ENCODE results near the gene TMPRSS9. TPM values are rescaled to one million over a fixed set of nuclear protein-coding genes. Genes with fewer than 3 reads are reported as not detected.

TMPRSS9 gene
- total RNA-seq, 4 donors from 2014 or later = not detected

GRCh38 chr19:2394054-2394441, 34.0 kb downstream of the TMPRSS9 start:
- TF ChIP-seq CTCF (IDR thresholded peaks at IDR 0.05; ENCODE audit: low read depth) = no peak

GRCh38 chr19:2394442-2395292, 34.6 kb downstream of the TMPRSS9 start:
- TF ChIP-seq CTCF (IDR thresholded peaks at IDR 0.05; ENCODE audit: low read depth) = no peak

DNA sequence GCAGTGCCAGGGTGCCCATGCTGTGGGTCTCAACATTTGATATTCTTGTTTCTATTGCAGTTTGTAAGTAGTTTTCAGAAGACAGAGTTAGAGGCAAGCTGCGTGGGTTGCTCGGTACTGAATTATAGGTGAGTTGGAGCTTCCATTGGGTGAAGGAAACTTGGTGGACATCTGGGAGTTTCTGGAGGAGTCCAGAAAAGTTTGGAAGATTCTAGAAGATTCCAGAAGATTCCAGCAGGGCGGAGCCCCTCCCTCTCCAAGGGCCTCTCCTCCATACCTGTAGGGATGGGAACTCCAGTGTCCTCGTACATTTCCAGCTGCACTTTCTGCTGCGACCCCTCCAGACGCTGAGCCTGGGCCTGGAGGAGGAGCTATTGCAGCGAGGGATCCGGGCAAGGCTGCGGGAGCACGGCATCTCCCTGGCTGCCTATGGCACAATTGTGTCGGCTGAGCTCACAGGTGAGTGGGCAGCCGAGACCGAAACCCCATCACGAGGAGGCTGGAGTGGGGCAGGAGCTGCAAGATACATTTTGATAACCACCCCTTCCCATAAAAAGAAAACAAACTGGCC, 38.8 kb downstream of the TMPRSS9 start:
- no peak for TF ChIP-seq CTCF (IDR thresholded peaks at IDR 0.05; ENCODE audit: low read depth)

- TF ChIP-seq CTCF (IDR thresholded peaks at IDR 0.05; ENCODE audit: low read depth) = no peak
These were observed 39.5 kb downstream of the TMPRSS9 start for GRCh38 chr19:2399582-2399981.

DNA sequence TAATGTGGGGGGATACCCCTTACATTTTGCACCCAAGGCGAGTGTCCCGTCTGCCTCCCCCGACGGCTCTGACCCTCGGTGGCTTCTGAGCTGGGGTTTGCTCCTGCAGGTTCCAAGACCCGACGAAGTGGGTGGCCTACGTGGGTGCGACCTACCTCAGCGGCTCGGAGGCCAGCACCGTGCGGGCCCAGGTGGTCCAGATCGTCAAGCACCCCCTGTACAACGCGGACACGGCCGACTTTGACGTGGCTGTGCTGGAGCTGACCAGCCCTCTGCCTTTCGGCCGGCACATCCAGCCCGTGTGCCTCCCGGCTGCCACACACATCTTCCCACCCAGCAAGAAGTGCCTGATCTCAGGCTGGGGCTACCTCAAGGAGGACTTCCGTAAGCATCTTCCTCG, 48.2 kb downstream of the TMPRSS9 start:
- TF ChIP-seq CTCF (IDR thresholded peaks at IDR 0.05; ENCODE audit: low read depth) = no peak

DNA sequence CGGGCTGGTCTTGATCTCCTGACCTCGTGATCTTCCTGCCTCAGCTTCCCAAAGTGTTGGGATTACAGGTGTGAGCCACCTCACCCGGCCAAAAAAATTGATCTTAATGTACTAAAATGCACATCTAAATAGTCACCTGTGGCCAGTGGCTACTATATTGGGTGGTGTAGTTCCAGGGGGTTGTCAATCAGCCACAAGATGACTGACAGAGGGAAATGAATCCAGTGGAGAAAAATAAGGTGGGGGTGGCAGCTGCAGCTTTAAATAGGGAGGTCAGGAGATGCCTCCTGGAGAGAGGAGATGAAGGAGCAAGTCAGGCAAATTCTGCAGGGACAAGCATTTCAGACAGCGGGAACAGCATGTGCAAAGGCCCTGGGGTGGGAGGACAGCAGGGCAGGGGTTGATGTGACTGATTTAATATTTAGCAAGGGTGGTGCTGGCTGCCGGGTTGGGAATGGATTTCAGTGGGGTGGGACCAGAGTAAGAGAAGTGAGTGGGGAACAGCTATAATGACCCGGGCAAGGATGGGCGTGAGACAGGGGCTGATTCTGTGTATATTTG, 49.4 kb downstream of the TMPRSS9 start:
- TF ChIP-seq CTCF (IDR thresholded peaks at IDR 0.05; ENCODE audit: low read depth) = no peak

DNA sequence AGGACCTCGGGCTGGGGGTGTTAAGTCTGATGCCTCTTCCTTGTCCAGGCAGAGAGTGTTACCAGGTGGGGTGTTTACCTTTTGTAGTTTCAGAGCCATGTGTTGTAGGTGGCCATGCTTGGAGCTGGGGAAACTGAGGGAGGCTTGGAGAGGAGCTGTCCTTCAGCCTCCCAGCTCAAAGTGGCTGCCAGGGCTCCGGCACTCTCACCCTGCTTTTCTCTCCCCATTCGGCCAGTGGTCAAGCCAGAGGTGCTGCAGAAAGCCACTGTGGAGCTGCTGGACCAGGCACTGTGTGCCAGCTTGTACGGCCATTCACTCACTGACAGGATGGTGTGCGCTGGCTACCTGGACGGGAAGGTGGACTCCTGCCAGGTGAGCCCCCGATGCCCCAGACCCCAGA, 50.0 kb downstream of the TMPRSS9 start:
- TF ChIP-seq CTCF (IDR thresholded peaks at IDR 0.05; ENCODE audit: low read depth) = no peak

Measured in subcutaneous adipose tissue (tissue), 4 donors.